ENCODE data around the gene CHAD.

CHAD gene

DNA sequence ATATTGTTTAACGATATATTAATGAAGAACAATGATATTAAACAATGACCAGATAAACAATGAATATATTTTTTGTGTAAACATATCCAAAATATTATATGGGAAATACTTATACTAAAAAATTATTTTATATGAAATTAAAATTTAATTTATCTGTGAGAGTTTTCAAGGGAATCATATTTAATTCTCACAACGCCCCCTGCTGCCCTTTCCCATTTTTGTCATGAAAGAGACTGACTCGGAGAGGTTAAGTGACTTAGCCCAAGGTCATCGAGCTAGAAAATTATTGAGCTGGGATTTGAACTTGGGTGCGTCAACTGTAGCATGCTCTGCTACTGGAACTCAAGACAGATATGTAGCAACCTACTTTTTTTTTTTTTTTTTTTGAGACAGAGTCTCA, 32.4 kb upstream of the CHAD start:
- H3K4me3 ChIP-seq (ENCODE audit: low read depth, low read length): no peak overlapping the region
- TF ChIP-seq, protein P1, sequence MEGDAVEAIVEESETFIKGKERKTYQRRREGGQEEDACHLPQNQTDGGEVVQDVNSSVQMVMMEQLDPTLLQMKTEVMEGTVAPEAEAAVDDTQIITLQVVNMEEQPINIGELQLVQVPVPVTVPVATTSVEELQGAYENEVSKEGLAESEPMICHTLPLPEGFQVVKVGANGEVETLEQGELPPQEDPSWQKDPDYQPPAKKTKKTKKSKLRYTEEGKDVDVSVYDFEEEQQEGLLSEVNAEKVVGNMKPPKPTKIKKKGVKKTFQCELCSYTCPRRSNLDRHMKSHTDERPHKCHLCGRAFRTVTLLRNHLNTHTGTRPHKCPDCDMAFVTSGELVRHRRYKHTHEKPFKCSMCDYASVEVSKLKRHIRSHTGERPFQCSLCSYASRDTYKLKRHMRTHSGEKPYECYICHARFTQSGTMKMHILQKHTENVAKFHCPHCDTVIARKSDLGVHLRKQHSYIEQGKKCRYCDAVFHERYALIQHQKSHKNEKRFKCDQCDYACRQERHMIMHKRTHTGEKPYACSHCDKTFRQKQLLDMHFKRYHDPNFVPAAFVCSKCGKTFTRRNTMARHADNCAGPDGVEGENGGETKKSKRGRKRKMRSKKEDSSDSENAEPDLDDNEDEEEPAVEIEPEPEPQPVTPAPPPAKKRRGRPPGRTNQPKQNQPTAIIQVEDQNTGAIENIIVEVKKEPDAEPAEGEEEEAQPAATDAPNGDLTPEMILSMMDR (conservative IDR thresholded peaks at IDR 0.05; ENCODE audit: low read depth, low read length): peak; percentile 58
- DNase-seq (ENCODE audit: low read depth): peak; percentile 33

DNA sequence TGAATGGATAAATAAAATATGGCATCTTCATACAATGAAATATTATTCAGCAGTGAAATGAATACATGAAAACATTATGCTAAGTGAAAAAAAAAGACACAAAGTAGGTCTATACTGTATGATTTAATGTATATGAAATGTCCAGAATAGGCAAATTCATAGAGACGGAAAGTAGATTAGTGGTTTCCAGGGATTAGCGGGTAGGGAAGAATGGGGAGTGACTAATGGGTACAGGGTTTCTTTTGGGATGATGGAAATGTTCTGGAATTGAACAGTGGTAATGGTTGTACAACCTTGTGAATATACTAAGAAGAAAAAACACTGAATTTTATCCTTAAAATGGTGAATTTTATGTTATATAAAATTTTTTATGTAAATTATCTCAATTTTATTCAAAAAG, 31.0 kb upstream of the CHAD start:
- no peak for DNase-seq (ENCODE audit: low read depth)
- TF ChIP-seq, protein P1 (conservative IDR thresholded peaks at IDR 0.05; ENCODE audit: low read depth, low read length): no peak
- H3K4me3 ChIP-seq (ENCODE audit: low read depth, low read length): no peak overlapping the region

DNA sequence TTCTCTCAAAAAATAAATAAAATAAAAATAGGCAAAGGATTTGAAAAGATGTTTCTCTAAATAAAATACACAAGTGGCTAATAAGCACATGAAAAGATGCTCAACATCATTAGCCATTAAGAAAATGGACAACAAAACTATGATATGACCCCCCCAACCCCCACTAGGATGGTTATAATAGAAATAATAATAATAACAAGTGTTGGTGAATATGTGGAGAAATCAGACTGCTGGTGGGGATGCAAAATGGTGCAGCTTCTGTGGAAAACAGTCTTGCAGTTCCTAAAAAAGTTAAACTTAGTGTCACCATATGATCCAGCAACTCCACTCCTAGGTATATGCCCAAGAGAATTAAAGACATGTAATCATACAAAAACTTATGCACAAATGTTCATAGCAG, 30.6 kb upstream of the CHAD start:
- TF ChIP-seq, protein P1 (conservative IDR thresholded peaks at IDR 0.05; ENCODE audit: low read depth, low read length): no peak
- no peak for DNase-seq (ENCODE audit: low read depth)
- H3K4me3 ChIP-seq (ENCODE audit: low read depth, low read length): no peak overlapping the region

DNA sequence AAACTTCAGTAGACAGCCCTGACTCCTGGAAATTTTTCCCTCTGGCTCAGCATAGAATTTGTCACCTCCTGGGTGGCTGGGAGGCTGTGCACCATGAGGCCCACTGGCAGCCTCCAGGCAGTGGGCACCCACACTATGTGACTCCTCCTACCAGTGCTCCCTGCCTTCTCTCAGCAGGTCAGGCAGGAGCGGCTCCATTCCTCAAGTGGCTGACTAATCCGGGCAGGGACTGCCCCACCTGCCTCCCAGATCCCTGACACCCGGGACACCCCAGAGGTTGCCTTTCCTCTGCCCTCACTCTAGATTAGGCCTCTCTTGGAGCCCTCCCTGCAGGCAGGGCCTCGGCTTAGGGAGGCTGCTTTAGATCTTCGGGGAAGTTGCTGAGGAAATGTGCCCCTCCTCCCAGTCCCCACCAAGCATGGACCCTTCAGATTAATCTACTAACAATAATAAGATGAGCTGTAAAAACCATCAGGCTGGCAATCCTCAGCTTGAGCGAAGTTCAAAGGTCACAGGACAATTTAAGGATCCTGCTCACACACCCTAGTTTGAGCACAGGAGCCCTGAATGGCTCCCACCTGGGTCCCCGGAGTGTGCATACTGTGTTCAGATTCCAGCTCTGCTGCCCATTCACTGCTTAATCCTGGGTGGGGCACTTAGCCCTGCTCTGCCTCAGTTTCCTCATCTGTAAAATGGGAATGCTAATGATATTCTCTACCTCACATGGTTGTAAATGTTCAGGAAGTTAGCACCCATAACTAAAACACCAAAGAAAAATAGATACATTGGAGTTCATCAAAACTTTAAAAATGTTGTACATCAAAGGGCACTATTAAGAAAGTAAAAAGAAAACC, 29.6 kb upstream of the CHAD start:
- H3K4me3 ChIP-seq (ENCODE audit: low read depth, low read length): no peak overlapping the region
- TF ChIP-seq, protein P1 (conservative IDR thresholded peaks at IDR 0.05; ENCODE audit: low read depth, low read length): no peak
- DNase-seq (ENCODE audit: low read depth): no peak

DNA sequence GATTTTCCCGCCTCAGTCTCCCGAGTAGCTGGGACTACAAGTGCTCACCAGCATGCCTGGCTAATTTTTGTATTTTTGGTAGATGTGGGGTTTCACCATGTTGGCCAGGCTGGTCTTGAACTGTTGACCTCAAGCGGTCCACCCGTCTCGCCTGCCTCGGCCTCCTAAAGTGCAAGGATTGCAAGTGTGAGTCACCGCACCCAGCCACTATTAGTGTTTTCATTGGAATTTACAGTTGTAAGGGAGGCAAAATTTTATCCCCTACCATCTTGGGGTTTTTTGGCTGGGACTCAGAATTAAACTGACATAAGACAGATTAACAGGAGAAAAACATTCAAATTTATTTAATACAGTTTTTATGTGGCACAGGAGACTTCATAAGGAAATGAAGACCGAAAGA, 27.2 kb upstream of the CHAD start:
- no peak overlapping the region for H3K4me3 ChIP-seq (ENCODE audit: low read depth, low read length)
- TF ChIP-seq, protein P1 (conservative IDR thresholded peaks at IDR 0.05; ENCODE audit: low read depth, low read length): no peak
- peak; percentile 36 for DNase-seq (ENCODE audit: low read depth)

DNA sequence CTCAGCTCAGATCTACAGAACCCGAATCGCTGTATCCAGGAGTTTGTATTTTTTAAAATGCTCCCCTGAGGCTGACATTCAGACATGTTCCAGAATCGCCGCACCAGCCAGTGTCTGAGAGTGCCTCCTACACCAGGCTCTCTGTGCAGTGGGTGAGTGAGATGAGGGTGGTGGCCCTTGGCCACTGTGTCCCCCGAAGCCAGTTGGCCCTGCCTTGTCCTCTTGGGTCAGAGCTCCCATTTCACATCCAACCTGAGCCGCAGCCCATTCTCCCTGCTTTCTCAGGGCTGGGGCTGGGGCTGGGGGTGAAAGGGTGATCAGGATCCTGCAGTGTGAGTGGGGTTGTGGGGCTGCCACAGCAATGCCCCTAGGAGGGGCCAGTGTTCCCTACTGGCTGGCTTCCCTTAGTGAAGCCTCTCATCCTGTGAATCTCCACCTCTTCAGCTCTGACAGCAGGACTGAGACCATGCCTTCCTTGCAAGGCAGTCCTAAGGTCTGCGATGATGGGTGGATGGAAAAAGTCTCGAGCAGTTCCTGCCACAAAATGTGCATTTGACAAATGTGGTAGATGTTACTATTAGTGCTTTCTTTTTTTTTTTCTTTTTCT, 26.6 kb upstream of the CHAD start:
- DNase-seq (ENCODE audit: low read depth): no peak
- TF ChIP-seq, protein P1 (conservative IDR thresholded peaks at IDR 0.05; ENCODE audit: low read depth, low read length): no peak
- no peak overlapping the region for H3K4me3 ChIP-seq (ENCODE audit: low read depth, low read length)

Measured in choroid plexus epithelial cell (primary cell).